GM12878 (cell line): ENCODE measurements around the gene ALAD. TPM values are rescaled to one million over a fixed set of nuclear protein-coding genes. Genes with fewer than 3 reads are reported as not detected.

Experiments used
- ATAC-seq: fragments of 200-7000 bp; cut with Tn5 transposase; 3 replicates; pipeline ENCODE4 v1.9.1; 2020; ENCODE audit warnings: mild to moderate bottlenecking, moderate library complexity
- BruUV-seq: library from RNA; stranded (reverse); fragments of 400-500 nt; replicated peaks from 2 replicates; lab custom pipeline; 2021; lab: Mats Ljungman, UMichigan
- CTCF ChIA-PET: fragments of 300-600 bp; sonication (Branson Sonifier 250); formaldehyde crosslinking; extraction: SDS; loops from one replicate; lab custom pipeline; 2021; ENCODE audit warnings: inconsistent platforms; lab: Yijun Ruan, JAX
- POLR2A ChIA-PET: fragments of 350-600 bp; formaldehyde crosslinking; extraction: SDS; loops from one replicate; lab custom pipeline; 2021; ENCODE audit warnings: inconsistent platforms; lab: Charles Lee
- RAD21 ChIA-PET: fragments of 300-600 bp; sonication (Branson Sonifier 250); formaldehyde crosslinking; loops from one replicate; lab custom pipeline; 2023; ENCODE audit warnings: antibody characterized with exemption; ENCODE audit not compliant: unreplicated experiment; lab: Charles Lee
- SMC1A ChIA-PET: fragments of 300-600 bp; sonication (Branson Sonifier 250); formaldehyde crosslinking; loops from one replicate; lab custom pipeline; 2023; ENCODE audit not compliant: unreplicated experiment, uncharacterized antibody; lab: Charles Lee
- DNase-seq: peaks from one replicate; pipeline ENCODE4 v3.0.0-alpha.2; 2011; ENCODE audit warnings: low read depth, low spot score
- FAIRE-seq: peaks from 3 replicates; lab custom pipeline; 2011; peaks lifted over from hg19 to GRCh38; lab: Jason Lieb, UNC
- H2AFZ ChIP-seq: 2 replicates; pipeline ENCODE4 v1.6.0; 2011; ENCODE audit warnings: low read depth, low read length, control low read depth; ENCODE audit not compliant: control insufficient read depth
- H3K27ac ChIP-seq: 2 replicates; pipeline ENCODE4 v1.5.1; 2011; ENCODE audit warnings: control low read depth; ENCODE audit not compliant: control insufficient read depth, insufficient read depth
- H3K27me3 ChIP-seq, 2 experiments: replicated peaks in 1 of 2; 2 replicates each; pipeline versions ENCODE4 v1.6.0 to v1.6.1; 2011; ENCODE audit warnings: low read length in 1 of 2; ENCODE audit not compliant: control insufficient read depth in 2 of 2, insufficient read depth in 2 of 2
- H3K36me3 ChIP-seq, 2 experiments: 2 replicates each; pipeline ENCODE4 v1.5.1; 2011; ENCODE audit warnings: low read length in 1 of 2; ENCODE audit not compliant: control insufficient read depth in 2 of 2, insufficient read depth in 2 of 2
- H3K4me1 ChIP-seq: 2 replicates; pipeline ENCODE4 v1.6.1; 2011; ENCODE audit warnings: mild to moderate bottlenecking, low read length, moderate library complexity, mixed read lengths; ENCODE audit not compliant: control insufficient read depth, insufficient read depth
- H3K4me2 ChIP-seq: 2 replicates; pipeline ENCODE4 v1.6.0; 2011; ENCODE audit warnings: control low read depth; ENCODE audit not compliant: control insufficient read depth, insufficient read depth
- H3K4me3 ChIP-seq: fragments of 200-600 bp; sonication (generic); 2 replicates; pipeline ENCODE4 v1.5.1; 2016
- H3K79me2 ChIP-seq: 2 replicates; pipeline ENCODE4 v1.6.0; 2011; ENCODE audit warnings: low read length; ENCODE audit not compliant: control insufficient read depth, insufficient read depth
- H3K9ac ChIP-seq: 2 replicates; pipeline ENCODE4 v1.8.0; 2011; ENCODE audit warnings: low read length, control low read depth, mixed read lengths; ENCODE audit not compliant: control insufficient read depth, insufficient read depth
- H3K9me3 ChIP-seq: replicated peaks from 3 replicates; pipeline ENCODE4 v1.5.1; 2011; ENCODE audit warnings: mild to moderate bottlenecking, low read length; ENCODE audit not compliant: control insufficient read depth, insufficient read depth
- H4K20me1 ChIP-seq: 2 replicates; pipeline ENCODE4 v1.6.0; 2011; ENCODE audit not compliant: control insufficient read depth, insufficient read depth
- ATF3 ChIP-seq: IDR thresholded peaks from 2 replicates; pipeline ENCODE4 v1.6.1; 2011; ENCODE audit warnings: low read depth, mild to moderate bottlenecking, low read length, moderate library complexity, borderline replicate concordance; ENCODE audit errors: extremely low read depth
- BCL11A ChIP-seq: IDR thresholded peaks from 2 replicates; pipeline ENCODE4 v1.6.1; 2011; ENCODE audit warnings: low read depth, low read length
- BRCA1 ChIP-seq: IDR thresholded peaks from 2 replicates; pipeline ENCODE4 v1.6.1; 2011; ENCODE audit warnings: low read depth, low read length, improper control_type of control experiment
- CHD4 ChIP-seq: fragments of 200-600 bp; sonication (generic); IDR thresholded peaks from 2 replicates; pipeline ENCODE4 v1.6.1; 2016; ENCODE audit warnings: mild to moderate bottlenecking
- FOXK2 ChIP-seq: fragments of 450-650 bp; IDR thresholded peaks from 2 replicates; pipeline ENCODE4 v1.6.1; 2017; ENCODE audit warnings: mild to moderate bottlenecking, moderate library complexity
- HCFC1 ChIP-seq: fragments of 150-350 bp; IDR thresholded peaks from 2 replicates; pipeline ENCODE4 v1.6.1; 2014; ENCODE audit warnings: low read length
- LARP7 ChIP-seq: fragments of 450-650 bp; IDR thresholded peaks from 2 replicates; pipeline ENCODE4 v1.6.1; 2017; ENCODE audit warnings: mild to moderate bottlenecking
- MTA3 ChIP-seq: IDR thresholded peaks from 2 replicates; pipeline ENCODE4 v1.6.1; 2012; ENCODE audit warnings: low read length, inconsistent platforms, borderline replicate concordance
- NBN ChIP-seq: fragments of 450-650 bp; IDR thresholded peaks from 2 replicates; pipeline ENCODE4 v1.6.1; 2016
- NFYB ChIP-seq: IDR thresholded peaks from 2 replicates; pipeline ENCODE4 v1.6.1; 2011; ENCODE audit warnings: low read depth, mild to moderate bottlenecking, low read length, improper control_type of control experiment, moderate library complexity; ENCODE audit not compliant: insufficient read depth
- NRF1 ChIP-seq: conservative IDR thresholded peaks from 2 replicates; pipeline ENCODE4 v1.6.1; 2011; ENCODE audit warnings: mild to moderate bottlenecking, low read depth, low read length, improper control_type of control experiment
- SRF ChIP-seq, 2 experiments: IDR thresholded peaks; 2 replicates each; pipeline ENCODE4 v1.6.1; 2011; ENCODE audit warnings: low read depth in 2 of 2, low read length in 2 of 2, mild to moderate bottlenecking in 1 of 2, moderate library complexity in 1 of 2
- ZBED1 ChIP-seq: IDR thresholded peaks from 2 replicates; pipeline ENCODE4 v1.6.1; 2016; ENCODE audit warnings: borderline replicate concordance
- ZNF207 ChIP-seq: fragments of 450-650 bp; IDR thresholded peaks from 2 replicates; pipeline ENCODE4 v1.6.1; 2014; ENCODE audit warnings: antibody characterized with exemption, mild to moderate bottlenecking, borderline replicate concordance
- WGBS: methylation state at CpG from one replicate; pipeline ENCODE4 v1.1.6; 2016; ENCODE audit warnings: low lambda C conversion rate; ENCODE audit not compliant: insufficient replicate concordance, insufficient coverage; ENCODE audit errors: missing lambda C conversion rate; 5-methylcytosine and 5-hydroxymethylcytosine counted together
- in situ Hi-C: fragments of 300-500 bp; cut with MboI; formaldehyde crosslinking; loops from 9 replicates; pipeline ENCODE4 v1.14.3; 2018; ENCODE audit warnings: mixed read lengths
- intact Hi-C: fragments of 100-400 bp; cut with micrococcal nuclease; formaldehyde crosslinking; loops from one replicate; pipeline ENCODE4 v1.14.2; 2022; ENCODE audit not compliant: unreplicated experiment
- polyA plus RNA-seq, 11 experiments: library from polyadenylated mRNA; depleted of rRNA in 4 of 11; unstranded in 6 of 11; stranded (reverse) in 5 of 11; fragments of >200 nt; fragmentation: Nextera tagmentation in 4 of 11; fragmentation: Illumina TruSeq in 1 of 11; extraction: Ambion mirVana in 4 of 11; extraction: Trizol in 1 of 11; gene quantifications; 1 replicate in 1 of 11; 2 replicates in 10 of 11; pipeline versions ENCODE4 v1.2.1 to v1.2.3, GENCODE V29; 2011 to 2016; ENCODE audit warnings: inconsistent platforms in 2 of 11, missing spikeins in 2 of 11, low read depth in 1 of 11
- total RNA-seq, 4 experiments: library from RNA; depleted of rRNA in 3 of 4; stranded (reverse); fragments of >200 nt in 3 of 4; fragmentation: Illumina TruSeq in 1 of 4; extraction: Trizol in 1 of 4; gene quantifications; 2 replicates each; pipeline versions ENCODE4 v1.2.1 to v1.2.3, GENCODE V29; 2013 to 2021
- TF ChIP-seq, protein P1 (sequence below): fragments of 450-650 bp; IDR thresholded peaks from 2 replicates; pipeline ENCODE4 v1.6.1; 2017; ENCODE audit warnings: mild to moderate bottlenecking, moderate library complexity
- TF ChIP-seq, protein P2 (sequence below): fragments of 450-650 bp; formaldehyde crosslinking; IDR thresholded peaks from 2 replicates; pipeline ENCODE4 v1.4.0; 2020; ENCODE audit warnings: mild to moderate bottlenecking, moderate library complexity

The ALAD gene
- total and polyA plus RNA-seq, 10 of the 15 experiments (the other 5 are each of a cell fraction or from before 2014, with no cell fraction given): 2.4 to 21.6 (median 12.9) TPM

DNA sequence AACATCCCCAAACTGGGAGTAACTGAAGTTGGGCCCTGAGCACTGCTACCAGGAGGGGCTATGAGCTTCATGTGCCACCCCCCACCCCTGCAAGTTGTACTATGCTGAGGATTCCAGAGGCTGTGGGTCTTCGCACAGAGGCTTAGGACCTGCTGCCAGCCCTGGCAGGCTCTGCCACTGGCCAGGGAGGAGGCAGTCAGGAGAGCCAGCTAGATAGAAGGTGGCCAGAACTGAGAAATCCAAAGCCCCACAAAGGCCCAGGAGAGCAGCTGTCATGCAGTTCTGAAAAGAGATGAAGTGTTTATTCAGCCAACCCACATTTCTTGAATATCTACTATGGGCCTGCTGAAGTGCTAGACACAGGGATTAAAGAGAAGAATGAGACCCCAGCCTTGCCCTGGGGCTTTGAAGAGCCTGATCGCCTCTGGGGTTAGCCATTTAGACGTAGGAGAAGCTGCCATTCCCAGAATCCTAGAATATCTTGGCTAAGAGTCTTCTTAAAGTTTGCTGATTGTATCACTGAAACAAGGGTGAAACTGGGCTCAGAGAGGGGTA lies 1.4 kb downstream of the ALAD start (continued):
- no peak for TF ChIP-seq LARP7
- no peak for TF ChIP-seq NBN

DNA sequence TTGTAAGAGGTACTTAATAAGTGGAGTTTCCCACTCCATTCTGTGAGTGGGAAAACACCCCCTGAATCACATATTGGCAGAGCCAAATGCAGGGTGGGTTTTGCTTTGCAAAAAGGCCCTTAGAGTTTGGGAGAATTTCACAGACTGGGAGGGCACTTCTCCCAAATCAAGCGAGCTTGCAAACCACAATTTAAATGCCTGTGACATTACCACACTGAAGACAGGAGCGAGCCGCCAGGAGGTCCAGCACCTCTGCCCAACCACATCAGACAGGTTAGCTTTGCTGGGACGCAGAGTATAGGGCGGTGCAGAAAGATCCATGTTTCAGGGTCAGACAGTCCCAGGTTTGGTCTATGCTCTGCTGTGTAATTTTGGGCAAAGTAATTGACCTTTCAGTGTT lies 2.3 kb downstream of the ALAD start:
- SMC1A ChIA-PET: interaction anchor here (0.8 to 3.8 kb wide), 4 partner anchors 11 to 124 kb away, joined by 3 to 12 read pairs (median 6); partner anchors contain the start of genes C9orf43, CDC26, HDHD3 and POLE3
- ATAC-seq: no peak
- BruUV-seq: no TSS peak
- TF ChIP-seq FOXK2 (no peak), BRCA1 (no peak), CHD4 (no peak), BCL11A (no peak), ZBED1 (no peak), NRF1 (no peak), ATF3 (no peak), MTA3 (no peak), ZNF207 (no peak), SRF (IDR thresholded peaks at IDR 0.05; ENCODE audit: low read depth in 2 of 2, low read length in 2 of 2) (no peak), NFYB (no peak), HCFC1 (no peak)
- TF ChIP-seq, protein P1, sequence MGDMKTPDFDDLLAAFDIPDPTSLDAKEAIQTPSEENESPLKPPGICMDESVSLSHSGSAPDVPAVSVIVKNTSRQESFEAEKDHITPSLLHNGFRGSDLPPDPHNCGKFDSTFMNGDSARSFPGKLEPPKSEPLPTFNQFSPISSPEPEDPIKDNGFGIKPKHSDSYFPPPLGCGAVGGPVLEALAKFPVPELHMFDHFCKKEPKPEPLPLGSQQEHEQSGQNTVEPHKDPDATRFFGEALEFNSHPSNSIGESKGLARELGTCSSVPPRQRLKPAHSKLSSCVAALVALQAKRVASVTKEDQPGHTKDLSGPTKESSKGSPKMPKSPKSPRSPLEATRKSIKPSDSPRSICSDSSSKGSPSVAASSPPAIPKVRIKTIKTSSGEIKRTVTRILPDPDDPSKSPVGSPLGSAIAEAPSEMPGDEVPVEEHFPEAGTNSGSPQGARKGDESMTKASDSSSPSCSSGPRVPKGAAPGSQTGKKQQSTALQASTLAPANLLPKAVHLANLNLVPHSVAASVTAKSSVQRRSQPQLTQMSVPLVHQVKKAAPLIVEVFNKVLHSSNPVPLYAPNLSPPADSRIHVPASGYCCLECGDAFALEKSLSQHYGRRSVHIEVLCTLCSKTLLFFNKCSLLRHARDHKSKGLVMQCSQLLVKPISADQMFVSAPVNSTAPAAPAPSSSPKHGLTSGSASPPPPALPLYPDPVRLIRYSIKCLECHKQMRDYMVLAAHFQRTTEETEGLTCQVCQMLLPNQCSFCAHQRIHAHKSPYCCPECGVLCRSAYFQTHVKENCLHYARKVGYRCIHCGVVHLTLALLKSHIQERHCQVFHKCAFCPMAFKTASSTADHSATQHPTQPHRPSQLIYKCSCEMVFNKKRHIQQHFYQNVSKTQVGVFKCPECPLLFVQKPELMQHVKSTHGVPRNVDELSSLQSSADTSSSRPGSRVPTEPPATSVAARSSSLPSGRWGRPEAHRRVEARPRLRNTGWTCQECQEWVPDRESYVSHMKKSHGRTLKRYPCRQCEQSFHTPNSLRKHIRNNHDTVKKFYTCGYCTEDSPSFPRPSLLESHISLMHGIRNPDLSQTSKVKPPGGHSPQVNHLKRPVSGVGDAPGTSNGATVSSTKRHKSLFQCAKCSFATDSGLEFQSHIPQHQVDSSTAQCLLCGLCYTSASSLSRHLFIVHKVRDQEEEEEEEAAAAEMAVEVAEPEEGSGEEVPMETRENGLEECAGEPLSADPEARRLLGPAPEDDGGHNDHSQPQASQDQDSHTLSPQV: no peak
- TF ChIP-seq, protein P2, sequence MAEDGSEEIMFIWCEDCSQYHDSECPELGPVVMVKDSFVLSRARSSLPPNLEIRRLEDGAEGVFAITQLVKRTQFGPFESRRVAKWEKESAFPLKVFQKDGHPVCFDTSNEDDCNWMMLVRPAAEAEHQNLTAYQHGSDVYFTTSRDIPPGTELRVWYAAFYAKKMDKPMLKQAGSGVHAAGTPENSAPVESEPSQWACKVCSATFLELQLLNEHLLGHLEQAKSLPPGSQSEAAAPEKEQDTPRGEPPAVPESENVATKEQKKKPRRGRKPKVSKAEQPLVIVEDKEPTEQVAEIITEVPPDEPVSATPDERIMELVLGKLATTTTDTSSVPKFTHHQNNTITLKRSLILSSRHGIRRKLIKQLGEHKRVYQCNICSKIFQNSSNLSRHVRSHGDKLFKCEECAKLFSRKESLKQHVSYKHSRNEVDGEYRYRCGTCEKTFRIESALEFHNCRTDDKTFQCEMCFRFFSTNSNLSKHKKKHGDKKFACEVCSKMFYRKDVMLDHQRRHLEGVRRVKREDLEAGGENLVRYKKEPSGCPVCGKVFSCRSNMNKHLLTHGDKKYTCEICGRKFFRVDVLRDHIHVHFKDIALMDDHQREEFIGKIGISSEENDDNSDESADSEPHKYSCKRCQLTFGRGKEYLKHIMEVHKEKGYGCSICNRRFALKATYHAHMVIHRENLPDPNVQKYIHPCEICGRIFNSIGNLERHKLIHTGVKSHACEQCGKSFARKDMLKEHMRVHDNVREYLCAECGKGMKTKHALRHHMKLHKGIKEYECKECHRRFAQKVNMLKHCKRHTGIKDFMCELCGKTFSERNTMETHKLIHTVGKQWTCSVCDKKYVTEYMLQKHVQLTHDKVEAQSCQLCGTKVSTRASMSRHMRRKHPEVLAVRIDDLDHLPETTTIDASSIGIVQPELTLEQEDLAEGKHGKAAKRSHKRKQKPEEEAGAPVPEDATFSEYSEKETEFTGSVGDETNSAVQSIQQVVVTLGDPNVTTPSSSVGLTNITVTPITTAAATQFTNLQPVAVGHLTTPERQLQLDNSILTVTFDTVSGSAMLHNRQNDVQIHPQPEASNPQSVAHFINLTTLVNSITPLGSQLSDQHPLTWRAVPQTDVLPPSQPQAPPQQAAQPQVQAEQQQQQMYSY (CRISPR knock-in tag): no peak

More for the DNA sequence above, 2.3 kb downstream of the ALAD start:
- WGBS: 86% methylated on average over 5 of the region's 5 CpGs
- Histone ChIP-seq H3K36me3 (no peaks in the 10 kb centered on the region), H3K27me3 (no peaks in the 10 kb centered on the region), H3K4me3 (no peak overlapping the region), H3K4me1 (no peaks in the 10 kb centered on the region), H2AFZ (no peak overlapping the region), H3K27ac (no peak overlapping the region), H3K9ac (no peak overlapping the region; the same call in 1 of the 2 replicates), H3K9me3 (no peaks in the 10 kb centered on the region), H3K79me2 (no peaks in the 10 kb centered on the region; the same call in 1 of the 2 replicates), H3K4me2 (no peak overlapping the region), H4K20me1 (no peaks in the 10 kb centered on the region)
- ChIA-PET RAD21 (interaction anchor here (1.7 kb wide), 1 partner anchor 259 kb away, joined by 5 read pairs; no protein-coding TSS in a partner anchor), CTCF (interaction anchor here (0.8 to 9.2 kb wide), 8 partner anchors 11 to 124 kb away, joined by 3 to 96 read pairs (median 4); partner anchors contain the start of genes C9orf43, CDC26, HDHD3 and POLE3), POLR2A (interaction anchor here (0.6 to 2.8 kb wide), 5 partner anchors 11 to 168 kb away, joined by 3 to 12 read pairs (median 3); partner anchors contain the start of genes CDC26 and HDHD3)
- in situ Hi-C loops (no loop called here), intact Hi-C loops (no loop called here)
- FAIRE-seq: no peak
- no peak for DNase-seq
